ENCODE measurements around the gene TRIM62. TPM values are rescaled to one million over a fixed set of nuclear protein-coding genes. Genes with fewer than 3 reads are reported as not detected.

Gene TRIM62
- total and polyA plus RNA-seq, 2 experiments from 2014 or later: 2.9 to 18.9 TPM

GRCh38 chr1:33097762-33098161 is 84.1 kb downstream of the TRIM62 start:
- H3K4me1 ChIP-seq (ENCODE audit: insufficient read depth): peaks cover 5% of the 10 kb centered on the region; the same call in 1 of the 2 replicates
- H2AFZ ChIP-seq: no peak overlapping the region
- no peak overlapping the region for H3K4me3 Mint-ChIP-seq
- H3K27ac Mint-ChIP-seq: no peak overlapping the region
- H3F3A ChIP-seq (replicated peaks; ENCODE audit: low read depth): no peaks in the 10 kb centered on the region
- TF ChIP-seq ZNF331 (CRISPR knock-in tag; IDR thresholded peaks at IDR 0.05; ENCODE audit: low read depth): no peak
- no peak for TF ChIP-seq REST (IDR thresholded peaks at IDR 0.05; ENCODE audit: unreplicated experiment)
- TF ChIP-seq ETS1 (IDR thresholded peaks at IDR 0.05): no peak
- TF ChIP-seq JUNB (IDR thresholded peaks at IDR 0.05; ENCODE audit: unreplicated experiment): no peak
- no peak for TF ChIP-seq NANOG (IDR thresholded peaks at IDR 0.05; ENCODE audit: borderline replicate concordance)
- TF ChIP-seq CREB1 (CRISPR knock-in tag; IDR thresholded peaks at IDR 0.05; ENCODE audit: low read depth): no peak
- no peak for TF ChIP-seq ZNF462 (CRISPR knock-in tag; IDR thresholded peaks at IDR 0.05)
- no peak for TF ChIP-seq ZNF114 (CRISPR knock-in tag; IDR thresholded peaks at IDR 0.05)
- no peak for TF ChIP-seq CTCF (conservative IDR thresholded peaks at IDR 0.05; ENCODE audit: low read depth in 2 of 2)
- no peak for TF ChIP-seq STAT1 (IDR thresholded peaks at IDR 0.05; ENCODE audit: unreplicated experiment)
- no peak for TF ChIP-seq EZH2 (IDR thresholded peaks at IDR 0.05; ENCODE audit: low read depth, unreplicated experiment)
- no peak for TF ChIP-seq POLR2AphosphoS5 (IDR thresholded peaks at IDR 0.05; ENCODE audit: low read depth)
- no peak for TF ChIP-seq EZH2phosphoT487 (IDR thresholded peaks at IDR 0.05; ENCODE audit: unreplicated experiment)
- H3K36me3 ChIP-seq (ENCODE audit: insufficient read depth): no peaks in the 10 kb centered on the region
- ATAC-seq (no peak), DNase-seq (ENCODE audit: low spot score) (no peak)
- no peaks in the 10 kb centered on the region for H3K36me3 Mint-ChIP-seq (ENCODE audit: low read depth)
- no peaks in the 10 kb centered on the region for H3K79me2 ChIP-seq (replicated peaks; ENCODE audit: insufficient read depth)
- H4K20me1 ChIP-seq (replicated peaks; ENCODE audit: insufficient read depth): no peaks in the 10 kb centered on the region
- H3K9me2 ChIP-seq (ENCODE audit: insufficient read depth): no peaks in the 10 kb centered on the region
- peaks cover 12% of the 10 kb centered on the region for H3K4me1 Mint-ChIP-seq
- H3K27me3 ChIP-seq (ENCODE audit: insufficient read depth): 0 out of 2 replicates have a peak, but pooled peaks cover 7% of the 10 kb centered on the region
- H3K9me3 Mint-ChIP-seq: no peaks in the 10 kb centered on the region
- no peak overlapping the region for H3K4me2 ChIP-seq
- H3K27me3 Mint-ChIP-seq (ENCODE audit: insufficient read depth, low read depth, poor library complexity): peaks cover 19% of the 10 kb centered on the region
- H3K27ac ChIP-seq (ENCODE audit: low read depth): no peak overlapping the region
- H3K4me3 ChIP-seq: no peak overlapping the region

Data from GM23338 (cell line).